ENCODE results near the gene PLCL1.

- no peak for TF ChIP-seq POLR2A (IDR thresholded peaks at IDR 0.05)
- TF ChIP-seq CTCF (IDR thresholded peaks at IDR 0.05 in 8 of 11, conservative IDR thresholded peaks at IDR 0.05 in 3 of 11), result no peak
These were observed 17.9 kb downstream of the PLCL1 start for GRCh38 chr2:197822333-197822732.
